Measurements from ENCODE around the gene NT5C2.

- TF ChIP-seq, protein P1, sequence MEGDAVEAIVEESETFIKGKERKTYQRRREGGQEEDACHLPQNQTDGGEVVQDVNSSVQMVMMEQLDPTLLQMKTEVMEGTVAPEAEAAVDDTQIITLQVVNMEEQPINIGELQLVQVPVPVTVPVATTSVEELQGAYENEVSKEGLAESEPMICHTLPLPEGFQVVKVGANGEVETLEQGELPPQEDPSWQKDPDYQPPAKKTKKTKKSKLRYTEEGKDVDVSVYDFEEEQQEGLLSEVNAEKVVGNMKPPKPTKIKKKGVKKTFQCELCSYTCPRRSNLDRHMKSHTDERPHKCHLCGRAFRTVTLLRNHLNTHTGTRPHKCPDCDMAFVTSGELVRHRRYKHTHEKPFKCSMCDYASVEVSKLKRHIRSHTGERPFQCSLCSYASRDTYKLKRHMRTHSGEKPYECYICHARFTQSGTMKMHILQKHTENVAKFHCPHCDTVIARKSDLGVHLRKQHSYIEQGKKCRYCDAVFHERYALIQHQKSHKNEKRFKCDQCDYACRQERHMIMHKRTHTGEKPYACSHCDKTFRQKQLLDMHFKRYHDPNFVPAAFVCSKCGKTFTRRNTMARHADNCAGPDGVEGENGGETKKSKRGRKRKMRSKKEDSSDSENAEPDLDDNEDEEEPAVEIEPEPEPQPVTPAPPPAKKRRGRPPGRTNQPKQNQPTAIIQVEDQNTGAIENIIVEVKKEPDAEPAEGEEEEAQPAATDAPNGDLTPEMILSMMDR (IDR thresholded peaks at IDR 0.05; ENCODE audit: borderline replicate concordance, extremely low read depth, low read length, poor library complexity, severe bottlenecking), result no peak
- no peak for TF ChIP-seq EZH2 (IDR thresholded peaks at IDR 0.05; ENCODE audit: borderline replicate concordance, low read depth, low read length, severe bottlenecking)
Measured at GRCh38 chr10:103117247-103117646, 75.8 kb downstream of the NT5C2 start.

Measured in DND-41 (cell line).